ENCODE measurements around the gene AKAP5.

DNA sequence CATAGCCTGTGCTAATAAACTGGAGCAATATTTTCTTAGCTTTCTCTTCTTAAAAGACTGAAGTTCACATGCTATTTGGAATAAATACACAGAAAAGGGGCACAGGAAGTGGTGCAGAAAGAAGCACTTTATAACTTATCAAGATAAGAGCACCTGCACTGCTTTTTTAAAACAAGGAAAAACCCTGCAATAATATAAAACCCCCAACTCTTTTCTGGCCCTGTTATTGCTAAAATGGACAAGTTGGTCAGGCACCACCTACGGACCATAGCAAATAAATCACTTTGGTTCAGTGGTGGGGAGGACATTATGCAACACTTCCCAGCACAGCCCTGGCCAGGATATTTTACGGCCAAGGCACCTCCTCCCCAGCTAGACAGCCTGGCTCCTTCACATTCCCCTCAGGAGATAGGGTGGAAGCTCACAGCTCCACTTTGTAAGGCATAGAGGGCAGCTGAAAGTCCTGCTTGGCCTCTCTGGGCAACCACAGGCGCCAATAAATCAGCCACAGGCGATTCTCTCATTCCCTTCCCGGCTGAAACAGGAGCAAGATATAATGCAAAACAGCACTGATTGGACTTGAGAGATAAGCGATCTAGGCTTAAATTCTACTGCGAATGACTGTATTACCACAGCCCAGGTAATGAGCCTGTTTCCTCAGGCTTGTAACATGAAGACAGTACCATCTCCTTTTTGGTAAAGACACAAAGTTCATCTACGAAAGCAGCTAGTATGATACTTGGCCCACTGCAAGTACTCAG, 36.3 kb downstream of the AKAP5 start:
- TF ChIP-seq, protein P1, sequence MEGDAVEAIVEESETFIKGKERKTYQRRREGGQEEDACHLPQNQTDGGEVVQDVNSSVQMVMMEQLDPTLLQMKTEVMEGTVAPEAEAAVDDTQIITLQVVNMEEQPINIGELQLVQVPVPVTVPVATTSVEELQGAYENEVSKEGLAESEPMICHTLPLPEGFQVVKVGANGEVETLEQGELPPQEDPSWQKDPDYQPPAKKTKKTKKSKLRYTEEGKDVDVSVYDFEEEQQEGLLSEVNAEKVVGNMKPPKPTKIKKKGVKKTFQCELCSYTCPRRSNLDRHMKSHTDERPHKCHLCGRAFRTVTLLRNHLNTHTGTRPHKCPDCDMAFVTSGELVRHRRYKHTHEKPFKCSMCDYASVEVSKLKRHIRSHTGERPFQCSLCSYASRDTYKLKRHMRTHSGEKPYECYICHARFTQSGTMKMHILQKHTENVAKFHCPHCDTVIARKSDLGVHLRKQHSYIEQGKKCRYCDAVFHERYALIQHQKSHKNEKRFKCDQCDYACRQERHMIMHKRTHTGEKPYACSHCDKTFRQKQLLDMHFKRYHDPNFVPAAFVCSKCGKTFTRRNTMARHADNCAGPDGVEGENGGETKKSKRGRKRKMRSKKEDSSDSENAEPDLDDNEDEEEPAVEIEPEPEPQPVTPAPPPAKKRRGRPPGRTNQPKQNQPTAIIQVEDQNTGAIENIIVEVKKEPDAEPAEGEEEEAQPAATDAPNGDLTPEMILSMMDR (IDR thresholded peaks at IDR 0.05; ENCODE audit: poor library complexity): no peak
- no peak for TF ChIP-seq EZH2phosphoT487 (IDR thresholded peaks at IDR 0.05; ENCODE audit: low read depth, severe bottlenecking, unreplicated experiment)

Data from hepatocyte (in vitro differentiated cells).